HepG2 (cell line): ENCODE results near the gene ZMIZ1. TPM values are rescaled to one million over a fixed set of nuclear protein-coding genes. Genes with fewer than 3 reads are reported as not detected.

Source experiments
- HBP1 ChIP-seq: IDR thresholded peaks from 2 replicates; pipeline ENCODE4 v1.6.1; 2016; ENCODE audit warnings: low read depth, control low read depth
- IKZF4 ChIP-seq: sonication (generic); formaldehyde crosslinking; IDR thresholded peaks from 2 replicates; pipeline ENCODE4 v1.5.1; 2020; ENCODE audit warnings: borderline replicate concordance, mild to moderate bottlenecking, low read depth, missing genetic modification reagents; ENCODE audit errors: not compliant biosample characterization
- KAT8 ChIP-seq: IDR thresholded peaks from 2 replicates; pipeline ENCODE4 v1.6.1; 2016; ENCODE audit warnings: missing genetic modification reagents, missing compliant biosample characterization
- MIXL1 ChIP-seq: IDR thresholded peaks from 2 replicates; pipeline ENCODE4 v1.6.1; 2016
- NBN ChIP-seq: fragments of 450-650 bp; conservative IDR thresholded peaks from 2 replicates; pipeline ENCODE4 v1.6.1; 2017
- NFIC ChIP-seq: IDR thresholded peaks from 2 replicates; pipeline ENCODE4 v1.6.1; 2012; ENCODE audit warnings: mild to moderate bottlenecking, low read length, inconsistent platforms
- NONO ChIP-seq, 2 experiments: fragments of 450-650 bp in 1 of 2; sonication (generic) in 1 of 2; formaldehyde crosslinking in 1 of 2; IDR thresholded peaks in 1 of 2; conservative IDR thresholded peaks in 1 of 2; 2 replicates each; pipeline versions ENCODE4 v1.6.1 to v1.8.0; 2017 to 2022; ENCODE audit warnings: mild to moderate bottlenecking in 1 of 2, missing genetic modification reagents in 1 of 2, moderate library complexity in 1 of 2
- SIX1 ChIP-seq: sonication (generic); formaldehyde crosslinking; IDR thresholded peaks from 2 replicates; pipeline ENCODE4 v1.4.0; 2020; ENCODE audit warnings: missing genetic modification reagents, borderline replicate concordance
- SRSF1 ChIP-seq: fragments of 200-400 bp; formaldehyde crosslinking; optimal IDR thresholded peaks from 2 replicates; pipeline ENCODE3; 2017; ENCODE audit warnings: mild to moderate bottlenecking, low read depth, low read length, moderate library complexity
- STAG1 ChIP-seq: sonication (generic); formaldehyde crosslinking; IDR thresholded peaks from 2 replicates; pipeline ENCODE4 v1.4.0; 2020; ENCODE audit warnings: missing genetic modification reagents
- TBL1XR1 ChIP-seq: fragments of 150-350 bp; IDR thresholded peaks from 2 replicates; pipeline ENCODE4 v1.6.1; 2014; ENCODE audit warnings: borderline replicate concordance, low read length; ENCODE audit not compliant: partially characterized antibody
- TEAD3 ChIP-seq: optimal IDR thresholded peaks from 2 replicates; pipeline ENCODE3; 2016; ENCODE audit warnings: borderline replicate concordance
- TRIM24 ChIP-seq: sonication (generic); formaldehyde crosslinking; IDR thresholded peaks from 2 replicates; pipeline ENCODE4 v1.8.0; 2022; ENCODE audit warnings: mild to moderate bottlenecking, missing genetic modification reagents
- ZNF230 ChIP-seq: sonication (generic); formaldehyde crosslinking; IDR thresholded peaks from 2 replicates; pipeline ENCODE4 v1.4.0; 2020; ENCODE audit warnings: mild to moderate bottlenecking, missing genetic modification reagents
- ZNF329 ChIP-seq: sonication (generic); formaldehyde crosslinking; IDR thresholded peaks from 2 replicates; pipeline ENCODE4 v1.9.0; 2021; ENCODE audit warnings: low read depth, mild to moderate bottlenecking, missing genetic modification reagents
- ZNF367 ChIP-seq: sonication (generic); formaldehyde crosslinking; IDR thresholded peaks from 2 replicates; pipeline ENCODE4 v1.4.0; 2020; ENCODE audit warnings: missing genetic modification reagents, borderline replicate concordance
- ZNF607 ChIP-seq: sonication (generic); formaldehyde crosslinking; IDR thresholded peaks from 2 replicates; pipeline ENCODE4 v1.5.1; 2020; ENCODE audit warnings: missing genetic modification reagents, mild to moderate bottlenecking, borderline replicate concordance
- polyA plus RNA-seq, 8 experiments: library from polyadenylated mRNA; depleted of rRNA in 3 of 8; stranded (reverse) in 7 of 8; unstranded in 1 of 8; fragments of >200 nt; fragmentation: Illumina TruSeq in 4 of 8; extraction: Trizol in 4 of 8; gene quantifications; 2 replicates each; pipeline versions ENCODE4 v1.2.1 to v1.2.3, GENCODE V29; 2011 to 2016; ENCODE audit warnings: low read depth in 4 of 8, missing spikeins in 1 of 8, mixed read lengths in 1 of 8; ENCODE audit not compliant: insufficient read depth in 1 of 8
- total RNA-seq, 5 experiments: library from RNA; depleted of rRNA; stranded (reverse); fragments of >200 nt; fragmentation: Illumina TruSeq; extraction: Trizol; gene quantifications; 2 replicates each; pipeline ENCODE4 v1.2.3, GENCODE V29; 2016; ENCODE audit warnings: low read depth in 1 of 5
- TF ChIP-seq, protein P1 (sequence below), 2 experiments: sonication (generic) in 1 of 2; formaldehyde crosslinking in 1 of 2; IDR thresholded peaks; 2 replicates each; pipeline versions ENCODE4 v1.4.0 to v1.6.1; 2016 to 2020; ENCODE audit warnings: borderline replicate concordance in 1 of 2, low read depth in 1 of 2, mild to moderate bottlenecking in 1 of 2, missing genetic modification reagents in 1 of 2
- TF ChIP-seq, protein P2 (sequence below): sonication (generic); formaldehyde crosslinking; IDR thresholded peaks from 2 replicates; pipeline ENCODE4 v1.4.0; 2020; ENCODE audit warnings: mild to moderate bottlenecking, low read depth, missing genetic modification reagents

ZMIZ1 gene
- total and polyA plus RNA-seq, 2 of the 13 experiments (the other 11 are each of a cell fraction or from before 2014, with no cell fraction given): 5.3 to 10.2 TPM

- no peak for TF ChIP-seq ZNF230
- TF ChIP-seq SRSF1: no peak
- no peak for TF ChIP-seq NONO (IDR thresholded peaks at IDR 0.05)
- 0 out of 2 replicates have a peak, but pooled peaks have one; percentile 15 for TF ChIP-seq NONO (CRISPR knock-in tag; conservative IDR thresholded peaks at IDR 0.05)
- TF ChIP-seq ZNF367: peak; percentile 64; the same call in 1 of the 2 replicates
- peak; percentile 39 for TF ChIP-seq IKZF4 (CRISPR knock-in tag)
- peak; percentile 6 for TF ChIP-seq TEAD3
- peak; percentile 44; the same call in 1 of the 2 replicates for TF ChIP-seq KAT8 (CRISPR knock-in tag)
- no peak for TF ChIP-seq TBL1XR1
- TF ChIP-seq ZNF329 (CRISPR knock-in tag): peak; percentile 64; the same call in 1 of the 2 replicates
- TF ChIP-seq NBN: no peak
- TF ChIP-seq, protein P1, sequence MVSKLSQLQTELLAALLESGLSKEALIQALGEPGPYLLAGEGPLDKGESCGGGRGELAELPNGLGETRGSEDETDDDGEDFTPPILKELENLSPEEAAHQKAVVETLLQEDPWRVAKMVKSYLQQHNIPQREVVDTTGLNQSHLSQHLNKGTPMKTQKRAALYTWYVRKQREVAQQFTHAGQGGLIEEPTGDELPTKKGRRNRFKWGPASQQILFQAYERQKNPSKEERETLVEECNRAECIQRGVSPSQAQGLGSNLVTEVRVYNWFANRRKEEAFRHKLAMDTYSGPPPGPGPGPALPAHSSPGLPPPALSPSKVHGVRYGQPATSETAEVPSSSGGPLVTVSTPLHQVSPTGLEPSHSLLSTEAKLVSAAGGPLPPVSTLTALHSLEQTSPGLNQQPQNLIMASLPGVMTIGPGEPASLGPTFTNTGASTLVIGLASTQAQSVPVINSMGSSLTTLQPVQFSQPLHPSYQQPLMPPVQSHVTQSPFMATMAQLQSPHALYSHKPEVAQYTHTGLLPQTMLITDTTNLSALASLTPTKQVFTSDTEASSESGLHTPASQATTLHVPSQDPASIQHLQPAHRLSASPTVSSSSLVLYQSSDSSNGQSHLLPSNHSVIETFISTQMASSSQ (IDR thresholded peaks at IDR 0.05; ENCODE audit: low read depth): no peak
- TF ChIP-seq, protein P1 (CRISPR knock-in tag; IDR thresholded peaks at IDR 0.05; ENCODE audit: borderline replicate concordance): no peak; the same call in 1 of the 2 replicates
- no peak for TF ChIP-seq NFIC
- TF ChIP-seq HBP1: 0 out of 2 replicates have a peak, but pooled peaks have one; percentile 14
- TF ChIP-seq SIX1 (CRISPR knock-in tag): no peak
- no peak for TF ChIP-seq TRIM24 (CRISPR knock-in tag)
- peak; percentile 66; the same call in 1 of the 2 replicates for TF ChIP-seq ZNF607 (CRISPR knock-in tag)
- no peak for TF ChIP-seq MIXL1 (CRISPR knock-in tag)
- TF ChIP-seq, protein P2, sequence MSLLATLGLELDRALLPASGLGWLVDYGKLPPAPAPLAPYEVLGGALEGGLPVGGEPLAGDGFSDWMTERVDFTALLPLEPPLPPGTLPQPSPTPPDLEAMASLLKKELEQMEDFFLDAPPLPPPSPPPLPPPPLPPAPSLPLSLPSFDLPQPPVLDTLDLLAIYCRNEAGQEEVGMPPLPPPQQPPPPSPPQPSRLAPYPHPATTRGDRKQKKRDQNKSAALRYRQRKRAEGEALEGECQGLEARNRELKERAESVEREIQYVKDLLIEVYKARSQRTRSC (CRISPR knock-in tag): no peak
- TF ChIP-seq STAG1 (CRISPR knock-in tag): no peak
These were observed 279.3 kb downstream of the ZMIZ1 start (continued) for GRCh38 chr10:79347894-79348639.
